Stimulated activated CD4-positive, alpha-beta T cell treated with anti-CD3 and anti-CD28 coated beads, Interleukin-12 subunit alpha, Interleukin-12 subunit beta, amount 100 ng/mL, for 48 hours (primary cell): ENCODE results near the gene ARHGEF1.

Experiments used
- DNase-seq, 3 donors: peaks; one replicate each; pipeline ENCODE4 v3.0.0-alpha.2; 2020; ENCODE audit warnings: low read depth in 2 of 3, low spot score in 1 of 3

The ARHGEF1 gene, protein sequence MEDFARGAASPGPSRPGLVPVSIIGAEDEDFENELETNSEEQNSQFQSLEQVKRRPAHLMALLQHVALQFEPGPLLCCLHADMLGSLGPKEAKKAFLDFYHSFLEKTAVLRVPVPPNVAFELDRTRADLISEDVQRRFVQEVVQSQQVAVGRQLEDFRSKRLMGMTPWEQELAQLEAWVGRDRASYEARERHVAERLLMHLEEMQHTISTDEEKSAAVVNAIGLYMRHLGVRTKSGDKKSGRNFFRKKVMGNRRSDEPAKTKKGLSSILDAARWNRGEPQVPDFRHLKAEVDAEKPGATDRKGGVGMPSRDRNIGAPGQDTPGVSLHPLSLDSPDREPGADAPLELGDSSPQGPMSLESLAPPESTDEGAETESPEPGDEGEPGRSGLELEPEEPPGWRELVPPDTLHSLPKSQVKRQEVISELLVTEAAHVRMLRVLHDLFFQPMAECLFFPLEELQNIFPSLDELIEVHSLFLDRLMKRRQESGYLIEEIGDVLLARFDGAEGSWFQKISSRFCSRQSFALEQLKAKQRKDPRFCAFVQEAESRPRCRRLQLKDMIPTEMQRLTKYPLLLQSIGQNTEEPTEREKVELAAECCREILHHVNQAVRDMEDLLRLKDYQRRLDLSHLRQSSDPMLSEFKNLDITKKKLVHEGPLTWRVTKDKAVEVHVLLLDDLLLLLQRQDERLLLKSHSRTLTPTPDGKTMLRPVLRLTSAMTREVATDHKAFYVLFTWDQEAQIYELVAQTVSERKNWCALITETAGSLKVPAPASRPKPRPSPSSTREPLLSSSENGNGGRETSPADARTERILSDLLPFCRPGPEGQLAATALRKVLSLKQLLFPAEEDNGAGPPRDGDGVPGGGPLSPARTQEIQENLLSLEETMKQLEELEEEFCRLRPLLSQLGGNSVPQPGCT

GRCh38 chr19:41882568-41883462, at the start of gene ARHGEF1:
TSS of gene ARHGEF1 (plus strand) at chr19:41883184. CDS start at chr19:41888083, 4,899 bp downstream.
- DNase-seq: peak in 1 of 3 donors; percentile 59

- no peak for DNase-seq
Measured at GRCh38 chr19:41837981-41838708, 44.8 kb upstream of the ARHGEF1 start.

- DNase-seq: no peak
Measured at GRCh38 chr19:41839211-41839610, 43.8 kb upstream of the ARHGEF1 start.

GRCh38 chr19:41843371-41843770, 39.6 kb upstream of the ARHGEF1 start:
- no peak for DNase-seq

DNA sequence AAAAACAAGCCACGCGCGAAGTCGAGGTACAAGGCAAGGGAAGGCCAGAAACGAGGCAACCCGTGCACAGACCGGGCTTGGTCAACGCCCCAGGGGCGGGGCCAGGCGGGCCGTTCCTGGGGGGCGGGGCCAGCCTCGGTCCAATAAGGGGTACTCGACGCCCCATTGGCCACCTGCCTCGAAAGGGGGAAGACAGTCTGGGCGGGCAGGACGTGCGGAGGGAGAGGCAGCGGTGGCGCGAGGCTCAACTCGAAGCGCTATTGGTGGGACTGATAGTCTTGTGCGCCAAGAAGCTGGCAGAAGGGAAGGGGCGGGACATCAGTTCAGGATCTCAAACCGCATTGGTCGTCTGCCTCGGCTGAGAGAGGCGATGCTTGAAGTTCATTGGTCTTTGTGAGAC, 38.4 kb upstream of the ARHGEF1 start, which contains the start of gene LYPD4:
Gene LYPD4, minus strand, starts transcription at position 83 of the 400 bp plus-strand sequence. CDS start 5,398 bp downstream, outside the sequence.
- DNase-seq: no peak

DNA sequence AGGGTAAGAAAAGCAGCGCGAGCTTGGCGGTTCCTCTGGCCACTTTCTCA, 38.2 kb upstream of the ARHGEF1 start, which contains the start of gene DMRTC2:
Gene DMRTC2, plus strand, starts transcription at position 42 of the 50 bp plus-strand sequence. CDS start 2,387 bp downstream, outside the sequence.
- no peak for DNase-seq

DNA sequence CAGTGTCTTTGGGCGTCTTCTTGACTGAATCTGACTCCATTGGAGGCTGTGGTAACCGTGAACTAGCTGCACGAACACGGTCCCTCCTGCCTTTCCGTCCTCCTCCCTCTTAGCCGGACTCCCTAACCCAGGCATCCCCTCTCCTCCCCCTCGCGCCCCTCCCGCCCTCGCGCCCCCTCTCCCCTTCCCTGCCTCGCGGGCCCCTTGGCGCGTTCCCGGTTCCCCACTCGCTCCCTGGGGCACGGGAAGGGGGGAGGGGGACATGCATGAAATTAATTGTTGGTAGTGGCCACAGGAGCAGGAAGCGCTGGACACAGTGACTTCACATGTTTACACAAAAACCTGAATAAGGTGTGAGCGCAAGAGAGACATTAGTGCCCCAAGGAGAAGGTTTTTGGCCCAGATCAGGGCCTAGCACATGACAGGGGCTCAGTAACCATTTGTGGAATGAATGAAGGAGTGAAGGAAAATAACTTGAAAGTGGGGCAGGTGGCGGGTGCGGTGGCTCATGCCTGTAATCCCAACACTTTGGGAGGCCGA, 37.9 kb upstream of the ARHGEF1 start:
- DNase-seq: no peak

DNA sequence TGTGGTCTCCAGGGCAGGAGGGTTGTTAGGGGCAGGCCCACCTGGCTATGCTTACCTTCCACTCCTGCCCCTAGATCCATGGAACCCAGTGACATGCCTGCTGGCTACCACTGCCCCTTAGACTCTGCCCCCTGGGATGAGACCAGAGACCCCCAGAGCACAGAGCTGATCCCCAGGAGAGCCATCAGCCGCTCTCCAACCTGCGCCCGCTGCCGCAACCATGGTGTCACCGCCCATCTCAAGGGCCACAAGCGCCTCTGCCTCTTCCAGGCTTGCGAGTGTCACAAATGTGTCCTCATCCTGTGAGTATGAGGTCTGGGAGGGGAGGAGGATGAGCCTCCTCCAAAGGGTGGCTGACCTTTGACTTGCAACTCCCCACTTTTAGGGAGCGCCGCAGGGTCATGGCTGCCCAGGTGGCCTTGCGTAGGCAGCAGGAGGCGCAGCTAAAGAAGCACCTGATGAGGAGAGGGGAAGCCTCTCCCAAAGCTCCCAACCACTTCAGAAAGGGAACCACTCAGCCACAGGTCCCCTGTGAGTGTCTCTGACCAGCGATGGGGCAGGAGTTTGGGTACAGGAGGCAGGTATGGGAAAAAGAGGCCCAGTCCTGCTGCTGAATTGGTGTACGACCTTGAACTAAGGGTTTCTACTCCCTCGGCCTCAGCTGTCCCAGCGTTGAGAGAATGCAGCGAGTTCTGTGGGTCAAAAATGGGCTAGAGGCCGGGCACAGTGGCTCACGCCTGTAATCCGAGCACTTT, 35.5 kb upstream of the ARHGEF1 start:
- DNase-seq: no peak

DNA sequence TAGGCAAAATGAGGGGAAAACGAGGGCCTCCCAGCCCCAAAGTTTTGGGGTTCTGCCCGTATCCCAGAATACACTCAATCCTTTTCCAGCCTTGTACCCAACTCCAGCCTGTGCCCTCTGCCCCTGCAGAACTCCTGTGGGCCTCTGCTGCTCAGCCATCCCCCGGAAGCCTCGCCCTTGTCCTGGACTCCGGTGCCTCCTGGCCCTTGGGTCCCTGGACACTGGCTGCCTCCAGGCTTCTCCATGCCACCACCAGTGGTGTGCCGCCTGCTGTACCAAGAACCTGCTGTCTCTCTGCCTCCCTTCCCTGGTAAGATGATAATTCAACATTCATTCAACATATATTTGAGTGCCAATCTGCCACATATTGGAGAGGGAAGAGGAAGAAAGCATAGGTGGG, 34.3 kb upstream of the ARHGEF1 start:
- no peak for DNase-seq

- DNase-seq: no peak
Measured at GRCh38 chr19:41849067-41849466, 33.9 kb upstream of the ARHGEF1 start.

GRCh38 chr19:41850381-41850780, 32.6 kb upstream of the ARHGEF1 start:
- no peak for DNase-seq

GRCh38 chr19:41851456-41851855, 31.5 kb upstream of the ARHGEF1 start:
- no peak for DNase-seq

- DNase-seq: no peak
Measured at GRCh38 chr19:41853344-41853743, 29.6 kb upstream of the ARHGEF1 start.

GRCh38 chr19:41853768-41854167, 29.2 kb upstream of the ARHGEF1 start:
- no peak for DNase-seq

DNA sequence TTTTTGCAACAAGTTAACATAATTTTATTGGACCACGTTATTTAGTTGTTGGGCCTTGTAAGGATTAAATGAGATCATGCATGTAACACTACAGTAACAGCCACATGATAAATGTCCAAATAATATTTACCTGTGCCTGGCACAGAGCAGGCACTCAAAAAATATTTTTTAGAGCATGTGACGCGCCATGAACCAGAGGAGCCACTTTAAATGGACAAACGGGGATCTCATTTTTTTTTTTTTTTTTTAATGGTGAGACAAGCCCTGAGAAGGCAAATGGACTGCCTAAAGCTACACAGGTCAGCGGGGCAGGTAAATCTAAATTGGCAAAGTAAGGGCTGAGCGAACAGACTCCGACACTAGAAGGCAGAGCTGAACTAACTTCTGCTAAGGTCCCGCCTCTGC, 23.8 kb upstream of the ARHGEF1 start:
- no peak for DNase-seq

DNA sequence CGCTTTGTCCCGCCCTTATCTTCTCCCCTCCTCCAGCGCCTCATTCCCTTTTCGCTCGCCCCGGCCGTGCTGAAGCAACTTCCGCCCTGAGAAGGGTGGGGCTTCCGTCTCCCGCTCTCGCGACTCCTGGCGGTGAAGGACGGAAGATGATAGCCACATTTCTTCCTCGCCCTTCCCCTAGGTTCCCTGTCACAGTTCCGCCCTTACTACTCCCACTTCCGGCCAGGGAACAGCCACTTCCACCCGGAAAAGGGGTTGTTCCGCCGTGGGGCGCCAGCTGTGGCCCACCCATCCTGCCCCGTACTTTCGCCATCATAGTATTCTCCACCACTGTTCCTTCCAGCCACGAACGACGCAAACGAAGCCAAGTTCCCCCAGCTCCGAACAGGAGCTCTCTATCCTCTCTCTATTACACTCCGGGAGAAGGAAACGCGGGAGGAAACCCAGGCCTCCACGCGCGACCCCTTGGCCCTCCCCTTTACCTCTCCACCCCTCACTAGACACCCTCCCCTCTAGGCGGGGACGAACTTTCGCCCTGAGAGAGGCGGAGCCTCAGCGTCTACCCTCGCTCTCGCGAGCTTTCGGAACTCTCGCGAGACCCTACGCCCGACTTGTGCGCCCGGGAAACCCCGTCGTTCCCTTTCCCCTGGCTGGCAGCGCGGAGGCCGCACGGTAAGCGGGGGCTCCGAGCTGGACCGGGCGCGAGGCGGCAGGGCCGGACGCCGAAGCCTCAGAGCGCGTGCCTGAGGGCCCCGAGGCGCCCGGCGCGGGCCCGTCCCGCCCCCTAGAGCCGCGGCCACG, 23.2 kb upstream of the ARHGEF1 start, which contains the start of gene RPS19:
Gene RPS19, plus strand, starts transcription at position 638 of the 801 bp plus-strand sequence. CDS start 520 bp downstream, outside the sequence.
- peak; percentile 96 to 98 (median 96) for DNase-seq

DNA sequence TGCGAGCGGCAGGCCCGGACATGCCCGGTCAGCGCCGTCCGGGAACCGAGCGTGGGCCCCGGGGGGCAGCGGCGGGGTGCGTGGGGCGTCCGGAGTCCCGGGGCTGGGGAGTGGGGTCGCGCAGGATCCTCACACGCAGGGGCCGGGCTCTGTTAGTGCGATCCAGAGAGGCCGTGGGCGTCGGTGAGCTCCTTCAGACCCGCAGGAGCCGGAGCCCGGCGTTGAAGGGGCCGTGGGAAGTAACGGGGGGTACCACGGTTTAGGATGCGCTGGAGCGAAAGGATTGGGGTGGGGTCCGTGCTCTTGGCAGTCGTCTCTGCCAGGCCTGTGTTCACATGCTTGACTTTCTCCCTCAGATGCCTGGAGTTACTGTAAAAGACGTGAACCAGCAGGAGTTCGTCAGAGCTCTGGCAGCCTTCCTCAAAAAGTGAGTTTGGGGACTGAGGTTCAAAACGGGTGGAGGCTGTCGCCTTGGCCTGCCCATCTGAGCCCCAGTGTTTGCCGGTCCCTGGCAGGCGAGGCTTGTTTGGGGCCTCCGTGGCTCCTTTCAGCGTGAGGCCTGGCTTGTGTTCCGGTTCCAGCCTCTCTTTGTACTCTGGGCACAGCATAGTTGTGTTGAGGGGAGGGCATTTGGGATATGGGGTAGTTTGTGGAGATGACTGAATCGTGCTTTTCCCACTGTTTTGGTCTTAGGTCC, 22.4 kb upstream of the ARHGEF1 start:
- no peak for DNase-seq

GRCh38 chr19:41861116-41861768, 21.7 kb upstream of the ARHGEF1 start:
- no peak for DNase-seq
